NK-92 treated with Interleukin-12 subunit alpha and Interleukin-12 subunit beta, amount 100 ng/mL, for 24 hours (cell line): ENCODE results near the gene NUBP1.
"Not testable (repeated sequence)": the region's sequence is repeated elsewhere in the genome, so short reads cannot be mapped to it uniquely, and the experiment has no call there.

Experiments
- DNase-seq: peaks from one replicate; lab custom pipeline; 2025; lab: John Stamatoyannopoulos, UW

The NUBP1 gene

GRCh38 chr16:10743610-10744369 lies at the start of gene NUBP1:
NUBP1 (plus strand) TSS chr16:10743842; CDS start chr16:10743864, 22 bp downstream.
- DNase-seq: peak; percentile 99

- no peak for DNase-seq
Observed at GRCh38 chr16:10693889-10694288, 49.8 kb upstream of the NUBP1 start.

- no peak for DNase-seq
Observed at GRCh38 chr16:10694306-10694705, 49.3 kb upstream of the NUBP1 start.

GRCh38 chr16:10694830-10695229 lies 48.8 kb upstream of the NUBP1 start, which contains the start of gene TEKT5:
TEKT5 (minus strand) TSS chr16:10694930; CDS start chr16:10694873, 57 bp downstream.
- no peak for DNase-seq

- no peak for DNase-seq
Observed at GRCh38 chr16:10699756-10700155, 43.9 kb upstream of the NUBP1 start.

- DNase-seq: no peak
Observed at GRCh38 chr16:10708969-10709368, 34.7 kb upstream of the NUBP1 start.

- DNase-seq: no peak
Observed at GRCh38 chr16:10728003-10728887, 15.4 kb upstream of the NUBP1 start.

GRCh38 chr16:10729104-10730048 lies 14.3 kb upstream of the NUBP1 start:
- DNase-seq: no peak

GRCh38 chr16:10731790-10732189 lies 11.9 kb upstream of the NUBP1 start:
- DNase-seq: no peak

GRCh38 chr16:10737068-10737625 lies 6.5 kb upstream of the NUBP1 start:
- peak; percentile 24 for DNase-seq

GRCh38 chr16:10738231-10739077 lies 5.2 kb upstream of the NUBP1 start:
- DNase-seq: peak; percentile 58

GRCh38 chr16:10740000-10740844 lies 3.4 kb upstream of the NUBP1 start:
- DNase-seq: no peak

GRCh38 chr16:10740845-10741208 lies 2.8 kb upstream of the NUBP1 start:
- no peak for DNase-seq

GRCh38 chr16:10741249-10741648 lies 2.4 kb upstream of the NUBP1 start:
- not testable (repeated sequence) for DNase-seq

GRCh38 chr16:10741844-10742243 lies 1.8 kb upstream of the NUBP1 start:
- DNase-seq: no peak

- no peak for DNase-seq
Observed at GRCh38 chr16:10743227-10743609, 424 bp upstream of the NUBP1 start.

- DNase-seq: no peak
Observed at GRCh38 chr16:10744370-10745030, 858 bp downstream of the NUBP1 start.

- no peak for DNase-seq
Observed at GRCh38 chr16:10745841-10746240, 2.2 kb downstream of the NUBP1 start.

GRCh38 chr16:10750793-10751192 lies 7.2 kb downstream of the NUBP1 start:
- DNase-seq: no peak
